B cell (primary cell): ENCODE results near the gene RNF130. TPM values are rescaled to one million over a fixed set of nuclear protein-coding genes. Genes with fewer than 3 reads are reported as not detected.

Source experiments
- ATAC-seq: fragments of 200-7000 bp; cut with Tn5 transposase; one replicate; pipeline ENCODE4 v1.10.0; 2021; ENCODE audit warnings: low read depth, mild to moderate bottlenecking, moderate number of reproducible peaks, moderate library complexity
- CTCF ChIA-PET: fragments of 350-600 bp; sonication (Branson Sonifier 250); formaldehyde crosslinking; loops from one replicate; lab custom pipeline; 2021; ENCODE audit warnings: antibody characterized with exemption, inconsistent platforms; lab: Charles Lee
- POLR2A ChIA-PET: fragments of 350-600 bp; sonication (Branson Sonifier 250); formaldehyde crosslinking; loops from one replicate; lab custom pipeline; 2021; ENCODE audit warnings: antibody characterized with exemption; lab: Charles Lee
- DNase-seq: peaks from one replicate; pipeline ENCODE4 v3.0.0; 2013
- H2AFZ ChIP-seq: 2 replicates; pipeline ENCODE4 v1.6.1; 2012; ENCODE audit warnings: mild to moderate bottlenecking, low read depth, low read length; ENCODE audit not compliant: insufficient read depth, poor library complexity, severe bottlenecking
- H3K27ac ChIP-seq, 2 donors: 1 replicate in 1 of 2; 2 replicates in 1 of 2; pipeline ENCODE4 v1.5.1; 2012 to 2013; ENCODE audit warnings: low read length in 2 of 2, mild to moderate bottlenecking in 2 of 2, moderate library complexity in 1 of 2
- H3K27me3 ChIP-seq, 4 experiments: fragments of 200-600 bp in 1 of 4; sonication (generic) in 1 of 4; replicated peaks in 1 of 4; 1 replicate in 2 of 4; 2 replicates in 2 of 4; pipeline versions ENCODE4 v1.6.1 to v1.7.0; 2013 to 2016; ENCODE audit warnings: low read length in 3 of 4, mild to moderate bottlenecking in 2 of 4, mixed read lengths in 1 of 4, moderate library complexity in 1 of 4; ENCODE audit not compliant: insufficient read depth in 4 of 4, control insufficient read depth in 3 of 4; ENCODE audit errors: control extremely low read depth in 1 of 4
- H3K36me3 ChIP-seq, 2 experiments: replicated peaks in 1 of 2; 1 replicate in 1 of 2; 2 replicates in 1 of 2; pipeline versions ENCODE4 v1.6.1 to v1.7.1; 2013; ENCODE audit warnings: low read length in 1 of 2; ENCODE audit not compliant: insufficient read depth in 2 of 2, control insufficient read depth in 1 of 2; ENCODE audit errors: control extremely low read depth in 1 of 2, extremely low read depth in 1 of 2
- H3K4me1 ChIP-seq, 2 donors: fragments of 200-600 bp in 1 of 2; sonication (generic) in 1 of 2; 1 replicate in 1 of 2; 2 replicates in 1 of 2; pipeline versions ENCODE4 v1.5.1 to v1.6.1; 2013 to 2017; ENCODE audit warnings: low read length in 2 of 2; ENCODE audit not compliant: control insufficient read depth in 2 of 2, insufficient read depth in 2 of 2
- H3K4me2 ChIP-seq: replicated peaks from 2 replicates; pipeline ENCODE3; 2012; ENCODE audit warnings: mild to moderate bottlenecking, low read depth, low read length; ENCODE audit not compliant: poor library complexity, severe bottlenecking
- H3K4me3 ChIP-seq, 5 experiments: fragments of 200-600 bp in 1 of 5; sonication (generic) in 1 of 5; 1 replicate in 3 of 5; 2 replicates in 2 of 5; pipeline versions ENCODE4 v1.5.1 to v1.7.0; 2011 to 2016; ENCODE audit warnings: low read length in 4 of 5, mild to moderate bottlenecking in 4 of 5, low read depth in 2 of 5, control low read depth in 1 of 5, moderate library complexity in 1 of 5; ENCODE audit not compliant: insufficient read depth in 1 of 5; ENCODE audit errors: control extremely low read depth in 1 of 5, extremely low read depth in 1 of 5
- H3K79me2 ChIP-seq: fragments of 200-600 bp; sonication (generic); one replicate; pipeline ENCODE4 v1.6.0; 2016; ENCODE audit warnings: low read length; ENCODE audit not compliant: control insufficient read depth, insufficient read depth
- H3K9ac ChIP-seq: fragments of 200-600 bp; sonication (generic); 2 replicates; pipeline ENCODE4 v1.6.1; 2017; ENCODE audit warnings: mild to moderate bottlenecking, low read length, moderate library complexity
- H3K9me3 ChIP-seq, 3 donors: one replicate each; pipeline versions ENCODE4 v1.6.1 to v1.7.1; 2013; ENCODE audit warnings: low read length in 2 of 3; ENCODE audit not compliant: control insufficient read depth in 2 of 3, insufficient read depth in 1 of 3; ENCODE audit errors: control extremely low read depth in 1 of 3
- H4K20me1 ChIP-seq: 2 replicates; pipeline ENCODE4 v1.6.0; 2012; ENCODE audit warnings: mild to moderate bottlenecking, low read length; ENCODE audit not compliant: insufficient read depth, control insufficient read depth, poor library complexity, severe bottlenecking
- H3K27ac Mint-ChIP-seq: one replicate; pipeline ENCODE4 v1.8.0; 2021; ENCODE audit warnings: mixed read lengths
- H3K27me3 Mint-ChIP-seq: one replicate; pipeline ENCODE4 v1.8.0; 2021; ENCODE audit warnings: mixed read lengths
- H3K4me1 Mint-ChIP-seq: one replicate; pipeline ENCODE4 v1.8.0; 2021; ENCODE audit warnings: mixed read lengths
- H3K4me3 Mint-ChIP-seq: one replicate; pipeline ENCODE4 v1.8.0; 2021; ENCODE audit warnings: mixed read lengths
- H3K9me3 Mint-ChIP-seq: one replicate; pipeline ENCODE4 v1.8.0; 2022; ENCODE audit warnings: mixed read lengths; ENCODE audit not compliant: insufficient read depth
- CTCF ChIP-seq: fragments of 200-600 bp; IDR thresholded peaks from one replicate; pipeline ENCODE4 v1.8.0; 2022; ENCODE audit warnings: antibody characterized with exemption, mild to moderate bottlenecking
- EZH2 ChIP-seq: IDR thresholded peaks from 2 replicates; pipeline ENCODE4 v1.6.1; 2012; ENCODE audit warnings: borderline replicate concordance, low read depth, mild to moderate bottlenecking, moderate library complexity, low read length; ENCODE audit not compliant: insufficient read depth, poor library complexity, severe bottlenecking
- WGBS: methylation state at CpG from one replicate; pipeline ENCODE4 v1.1.5; 2013; ENCODE audit warnings: missing lambda C conversion rate; ENCODE audit not compliant: insufficient coverage; 5-methylcytosine and 5-hydroxymethylcytosine counted together
- intact Hi-C: fragments of 100-400 bp; cut with micrococcal nuclease; formaldehyde crosslinking; loops from one replicate; pipeline ENCODE4 v1.10.0; 2022
- polyA plus RNA-seq: library from polyadenylated mRNA; depleted of rRNA; stranded (reverse); fragments of >200 nt; gene quantifications from 2 replicates; pipeline ENCODE4 v1.2.3, GENCODE V29; 2012
- total RNA-seq, 2 donors: library from RNA; stranded (reverse); fragments of 120-200 nt in 1 of 2; gene quantifications; 1 replicate in 1 of 2; 2 replicates in 1 of 2; pipeline versions ENCODE4 v1.2.3 to v1.2.4, GENCODE V29; 2013 to 2022

Gene RNF130
- total and polyA plus RNA-seq, 2 donors (not counting 1 experiment from before 2014, with no cell fraction given), result 18.1 to 25.8 TPM

GRCh38 chr5:180001136-180001535 lies 70.4 kb downstream of the RNF130 start:
- peaks cover 3% of the 10 kb centered on the region for H3K27me3 Mint-ChIP-seq
- intact Hi-C loops, result no loop called here
- Histone ChIP-seq H2AFZ (no peak overlapping the region), H3K79me2 (no peaks in the 10 kb centered on the region), H3K9me3 (no peaks in the 10 kb centered on the region), H3K36me3 (no peaks in the 10 kb centered on the region), H3K27ac (no peak overlapping the region), H4K20me1 (no peaks in the 10 kb centered on the region), H3K4me1 (no peaks in the 10 kb centered on the region), H3K4me3 (no peak overlapping the region), H3K27me3 (no peaks in the 10 kb centered on the region), H3K4me2 (no peak overlapping the region), H3K9ac (no peak overlapping the region)
- no peaks in the 10 kb centered on the region for H3K4me1 Mint-ChIP-seq
- no peak for DNase-seq
- no peak overlapping the region for H3K4me3 Mint-ChIP-seq
- H3K27ac Mint-ChIP-seq, result no peak overlapping the region
- ChIA-PET POLR2A (no interaction called here), CTCF (interaction anchor here (1.4 kb wide), 1 partner anchor 82 kb away, joined by 3 read pairs; no protein-coding TSS in a partner anchor)
- ATAC-seq, result no peak
- H3K9me3 Mint-ChIP-seq, result no peaks in the 10 kb centered on the region
- TF ChIP-seq CTCF, result no peak
- TF ChIP-seq EZH2, result no peak

GRCh38 chr5:179998485-179998884 lies 73.1 kb downstream of the RNF130 start:
- ChIA-PET POLR2A (no interaction called here), CTCF (no interaction called here)
- Histone ChIP-seq H3K9ac (no peak overlapping the region), H3K27me3 (no peaks in the 10 kb centered on the region), H3K9me3 (peaks cover 0 to 3% (median 2%) of the 10 kb centered on the region in 3 donors), H3K4me1 (no peaks in the 10 kb centered on the region), H3K79me2 (no peaks in the 10 kb centered on the region), H4K20me1 (no peaks in the 10 kb centered on the region), H3K36me3 (no peaks in the 10 kb centered on the region), H3K4me3 (no peak overlapping the region), H2AFZ (no peak overlapping the region), H3K27ac (no peak overlapping the region), H3K4me2 (no peak overlapping the region)
- DNase-seq (no peak), ATAC-seq (no peak)
- Mint-ChIP-seq H3K9me3 (no peaks in the 10 kb centered on the region), H3K27ac (no peak overlapping the region), H3K4me1 (no peaks in the 10 kb centered on the region), H3K4me3 (no peak overlapping the region), H3K27me3 (no peaks in the 10 kb centered on the region)
- TF ChIP-seq EZH2, result no peak
- no peak for TF ChIP-seq CTCF
- no CpG with 5 or more reads among the region's 1 CpG for WGBS
- intact Hi-C loops, result no loop called here
